SK-MEL-5 (cell line): ENCODE data around the gene PGBD5. TPM values are rescaled to one million over a fixed set of nuclear protein-coding genes. Genes with fewer than 3 reads are reported as not detected.
A peak's percentile ranks its signal among the peaks of the same experiment; 100 is the strongest.
"Not testable (repeated sequence)": the region's sequence is repeated elsewhere in the genome, so short reads cannot be mapped to it uniquely, and the experiment has no call there.

Experiments used
- DNase-seq: peaks from one replicate; pipeline ENCODE4 v3.0.0-alpha.2; 2016; ENCODE audit warnings: low read depth, low spot score
- in situ Hi-C: cut with HindIII; loops from 2 replicates; pipeline ENCODE4 v1.10.0; 2016; ENCODE audit warnings: low sequenced_read_pairs, high pct_unique_total_duplicates, low pct_unique_long_range_greater_than_20kb
- polyA plus RNA-seq, 2 experiments: library from polyadenylated mRNA; depleted of rRNA; stranded (reverse); fragments of >200 nt; gene quantifications; 2 replicates each; pipeline ENCODE4 v1.2.3, GENCODE V29; 2015
- total RNA-seq: library from RNA; depleted of rRNA; stranded (reverse); fragments of >200 nt; shearing (Covaris generic); gene quantifications from 2 replicates; pipeline ENCODE4 v1.2.3, GENCODE V29; 2014; rRNA removed

PGBD5 gene, protein sequence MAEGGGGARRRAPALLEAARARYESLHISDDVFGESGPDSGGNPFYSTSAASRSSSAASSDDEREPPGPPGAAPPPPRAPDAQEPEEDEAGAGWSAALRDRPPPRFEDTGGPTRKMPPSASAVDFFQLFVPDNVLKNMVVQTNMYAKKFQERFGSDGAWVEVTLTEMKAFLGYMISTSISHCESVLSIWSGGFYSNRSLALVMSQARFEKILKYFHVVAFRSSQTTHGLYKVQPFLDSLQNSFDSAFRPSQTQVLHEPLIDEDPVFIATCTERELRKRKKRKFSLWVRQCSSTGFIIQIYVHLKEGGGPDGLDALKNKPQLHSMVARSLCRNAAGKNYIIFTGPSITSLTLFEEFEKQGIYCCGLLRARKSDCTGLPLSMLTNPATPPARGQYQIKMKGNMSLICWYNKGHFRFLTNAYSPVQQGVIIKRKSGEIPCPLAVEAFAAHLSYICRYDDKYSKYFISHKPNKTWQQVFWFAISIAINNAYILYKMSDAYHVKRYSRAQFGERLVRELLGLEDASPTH
- 0.61 and 0.80 TPM in 2 replicates for total RNA-seq
- 0.98 and 3.2 TPM in 2 replicates for polyA plus RNA-seq (2015; cell fraction: cytosol; rRNA removed)
- polyA plus RNA-seq (2015; cell fraction: nucleus; rRNA removed), result 0.20 and 0.43 TPM in 2 replicates

DNA sequence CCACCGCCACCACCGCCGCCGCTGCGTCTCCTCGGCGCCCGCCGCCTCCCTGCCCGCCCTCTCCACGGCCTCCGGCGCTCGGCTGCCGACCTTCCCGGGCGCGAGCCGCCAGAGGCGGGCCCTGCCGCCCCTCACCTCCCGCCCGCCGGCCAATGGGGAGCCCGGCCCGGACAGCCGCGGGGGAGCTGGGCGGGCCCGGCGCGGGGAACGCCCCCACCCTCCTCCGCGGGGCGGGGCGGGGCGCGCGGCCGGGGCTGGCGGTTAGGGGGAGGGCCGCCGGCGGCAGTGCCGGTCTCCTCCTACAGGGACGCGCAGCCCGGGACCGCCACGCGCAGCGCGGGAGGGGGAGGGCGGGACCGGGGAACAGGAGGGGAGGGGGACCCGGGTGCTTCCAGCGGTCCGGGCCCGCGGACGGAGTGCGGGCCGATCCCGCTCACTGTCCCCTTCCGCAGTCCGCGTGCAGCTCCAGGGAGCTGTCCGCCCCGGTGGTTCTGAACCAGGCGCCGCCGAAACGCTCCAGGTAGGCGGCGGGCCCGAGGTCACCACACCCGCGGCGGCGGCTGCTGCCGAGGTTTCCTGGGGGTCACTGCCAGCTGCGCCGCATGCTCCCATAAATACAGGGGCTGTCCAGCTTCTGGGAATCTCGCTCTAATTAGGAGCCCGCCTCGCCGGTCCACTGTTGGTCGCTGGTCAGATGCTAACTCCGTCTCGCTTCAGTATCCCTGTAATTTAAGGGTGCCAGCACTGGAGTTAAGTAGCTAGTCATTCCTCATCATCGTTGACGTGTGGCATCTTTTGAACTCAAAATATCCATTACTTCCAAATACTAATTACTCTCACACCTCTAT, at the start of gene PGBD5:
Gene PGBD5, minus strand, starts transcription at position 87 of the 848 bp plus-strand sequence. CDS start 404 bp downstream, outside the sequence.
- peak; percentile 53 for DNase-seq
- in situ Hi-C loops, result no loop called here

DNA sequence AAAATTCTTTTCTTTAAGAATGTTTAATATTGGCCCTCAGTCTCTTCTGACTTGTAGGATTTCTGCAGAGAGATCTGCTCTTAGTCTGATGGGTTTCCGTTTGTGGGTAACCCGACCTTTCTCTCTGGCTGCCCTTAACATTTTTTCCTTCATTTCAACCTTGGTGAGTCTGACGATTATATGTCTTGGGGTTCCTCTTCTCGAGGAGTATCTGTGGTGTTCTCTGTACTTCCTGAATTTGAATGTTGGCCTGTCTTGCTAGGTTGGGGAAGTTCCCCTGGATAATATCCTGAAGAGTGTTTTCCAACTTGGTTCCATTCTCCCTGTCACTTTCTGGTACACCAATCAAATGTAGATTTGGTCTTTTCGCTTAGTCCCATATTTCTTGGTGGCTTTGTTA, 48.8 kb upstream of the PGBD5 start:
- in situ Hi-C loops, DNase-seq: not testable (repeated sequence)

GRCh38 chr1:230470750-230471149, 44.6 kb upstream of the PGBD5 start:
- DNase-seq, in situ Hi-C loops: not testable (repeated sequence)

DNA sequence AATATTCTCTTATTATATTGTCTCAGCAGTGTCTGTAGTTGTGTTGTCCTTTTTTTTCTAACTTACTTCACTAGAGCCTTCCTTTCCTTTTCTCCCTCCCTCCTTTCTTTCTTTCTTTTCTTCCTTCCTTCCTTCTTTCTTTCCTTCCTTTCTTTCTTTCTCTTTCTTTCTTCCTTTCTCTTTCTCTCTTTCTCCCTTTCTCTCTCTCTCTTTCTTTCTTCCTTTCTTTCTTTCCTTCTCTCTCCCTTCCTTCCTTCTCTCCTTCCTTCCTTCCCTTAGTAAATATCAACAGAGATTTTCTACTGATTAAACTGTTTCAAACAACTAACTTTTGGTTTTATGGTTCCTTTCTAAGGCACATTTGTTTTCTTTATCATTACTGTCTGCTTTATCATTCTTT, 43.1 kb upstream of the PGBD5 start:
- in situ Hi-C loops, result no loop called here
- DNase-seq, result no peak

GRCh38 chr1:230465691-230466090, 39.6 kb upstream of the PGBD5 start:
- in situ Hi-C loops, result no loop called here
- DNase-seq, result no peak

DNA sequence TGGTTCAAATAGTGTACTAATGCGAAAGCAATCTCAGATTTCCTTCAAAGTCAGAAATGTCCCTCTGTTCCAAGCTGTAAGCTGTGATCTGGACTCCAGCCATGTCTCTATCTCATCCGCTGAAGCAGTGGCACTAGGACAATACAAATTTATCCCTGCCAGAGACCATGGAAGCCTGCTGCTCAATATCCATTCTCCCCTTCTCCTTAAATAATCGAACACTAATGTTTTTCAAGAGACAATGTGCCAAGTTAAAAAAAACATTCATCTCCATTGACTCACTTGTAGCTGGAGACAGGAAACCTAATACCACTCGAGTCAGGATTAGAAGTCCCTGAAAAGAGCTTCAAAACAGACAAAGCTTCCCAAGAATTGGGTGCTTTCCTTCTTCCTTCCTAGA, 38.5 kb upstream of the PGBD5 start:
- in situ Hi-C loops, result no loop called here
- DNase-seq, result no peak

- in situ Hi-C loops, result no loop called here
- DNase-seq, result no peak
Observed at GRCh38 chr1:230463760-230464159, 37.6 kb upstream of the PGBD5 start.

GRCh38 chr1:230463326-230463725, 37.2 kb upstream of the PGBD5 start:
- in situ Hi-C loops, result no loop called here
- DNase-seq, result no peak

DNA sequence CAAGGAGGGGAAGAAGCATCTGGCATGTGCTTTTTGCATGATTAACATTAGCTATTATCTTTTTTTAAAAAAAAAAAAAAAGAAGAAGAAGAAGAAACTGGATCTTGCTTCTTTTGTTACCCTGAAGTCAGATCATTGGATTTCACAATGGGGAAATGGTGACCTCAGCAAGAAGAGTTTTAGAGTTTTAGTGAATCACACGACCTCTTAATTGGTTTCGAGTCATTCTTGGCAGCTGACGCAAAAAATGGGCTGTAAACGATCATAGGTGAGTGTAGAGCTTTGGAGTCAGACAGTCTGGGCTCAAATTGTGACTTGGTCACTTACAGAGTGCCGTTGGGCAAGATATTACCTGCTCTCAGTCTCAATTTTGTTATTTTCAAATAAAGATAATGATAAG, 33.3 kb upstream of the PGBD5 start:
- DNase-seq, result no peak
- in situ Hi-C loops, result no loop called here

GRCh38 chr1:230458509-230458908, 32.4 kb upstream of the PGBD5 start:
- peak; percentile 20 for DNase-seq
- in situ Hi-C loops, result no loop called here

GRCh38 chr1:230456478-230456877, 30.3 kb upstream of the PGBD5 start:
- DNase-seq, result no peak
- in situ Hi-C loops, result no loop called here

DNA sequence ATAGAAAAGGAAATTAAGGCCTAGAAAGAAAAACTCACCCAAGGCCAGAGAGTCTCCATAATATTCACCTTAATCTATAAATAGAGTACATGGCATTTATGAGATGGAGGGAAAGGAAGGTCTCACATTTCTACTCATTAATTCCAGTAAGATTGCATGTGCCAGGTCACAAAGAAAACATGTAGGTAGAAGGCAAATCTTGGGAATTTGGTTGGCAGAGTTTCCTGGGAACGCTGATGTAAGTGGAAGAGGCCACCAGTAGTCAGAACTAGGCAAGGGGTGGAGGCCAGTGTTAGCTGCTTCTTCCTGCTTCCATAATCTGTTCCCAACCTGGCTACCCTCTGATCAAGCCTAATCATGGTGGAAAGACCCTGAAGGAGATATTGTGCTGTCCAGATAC, 29.2 kb upstream of the PGBD5 start:
- DNase-seq, result no peak

DNA sequence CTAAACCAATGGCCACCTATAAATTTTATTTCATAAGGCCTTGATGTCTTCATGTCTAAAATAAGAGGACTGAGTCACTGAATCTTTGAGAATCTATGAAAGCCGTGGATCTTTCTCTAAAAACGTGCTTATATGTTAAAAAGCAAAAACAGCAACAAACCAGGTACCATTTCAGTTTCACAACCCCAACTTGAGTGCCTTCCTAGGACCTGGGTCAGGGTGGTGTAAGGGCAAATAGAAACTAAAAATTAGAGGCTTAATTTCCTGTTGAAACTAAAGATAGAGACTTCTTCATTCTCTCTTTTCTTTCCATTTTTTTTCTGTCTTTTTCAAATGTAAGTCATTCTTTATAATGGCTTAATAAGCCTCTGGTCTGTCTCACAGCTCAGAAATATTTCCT, 27.2 kb upstream of the PGBD5 start:
- in situ Hi-C loops, result no loop called here
- no peak for DNase-seq

More for the DNA sequence above, 29.2 kb upstream of the PGBD5 start:
- in situ Hi-C loops, result no loop called here

DNA sequence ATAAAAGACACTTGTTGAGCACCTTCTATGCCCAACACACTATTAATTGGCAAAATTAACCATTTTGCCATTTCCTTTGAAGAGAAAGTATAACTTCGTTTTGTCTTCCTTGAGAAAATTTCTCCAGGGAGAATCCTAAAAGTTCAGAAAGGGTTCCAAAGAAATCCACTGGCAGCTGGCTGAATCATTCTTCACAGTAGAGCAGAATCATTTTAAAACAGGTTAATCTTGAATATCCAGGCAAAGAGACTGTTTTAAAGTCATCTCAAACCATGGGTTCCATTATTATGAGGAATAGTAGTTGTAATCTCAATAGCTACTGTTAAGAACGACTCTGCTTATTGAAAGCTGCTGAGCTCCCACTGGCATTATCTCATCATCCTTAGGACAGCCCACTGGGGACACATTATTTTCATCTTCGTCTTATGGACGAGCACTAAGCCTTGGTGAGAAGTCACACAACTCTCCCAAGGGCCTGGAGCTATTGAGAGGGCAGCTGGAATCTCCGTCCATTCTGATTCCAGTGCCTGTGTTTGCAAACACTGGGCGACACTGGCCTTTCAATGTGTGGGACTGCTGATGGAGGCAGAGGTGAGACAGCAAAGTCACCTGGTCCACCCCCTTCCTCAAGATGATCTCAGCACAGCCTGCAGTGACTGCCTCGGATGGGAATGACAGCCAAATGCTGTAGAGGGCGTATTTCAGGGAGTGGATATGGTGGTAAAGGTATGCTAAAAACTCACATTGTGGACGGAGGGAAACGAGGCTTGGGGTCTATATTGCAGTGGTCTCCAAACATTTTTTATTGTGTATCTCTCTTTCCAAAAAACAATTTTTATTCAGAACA, 15.3 kb upstream of the PGBD5 start:
- peak; percentile 5 for DNase-seq
- in situ Hi-C loops, result no loop called here

DNA sequence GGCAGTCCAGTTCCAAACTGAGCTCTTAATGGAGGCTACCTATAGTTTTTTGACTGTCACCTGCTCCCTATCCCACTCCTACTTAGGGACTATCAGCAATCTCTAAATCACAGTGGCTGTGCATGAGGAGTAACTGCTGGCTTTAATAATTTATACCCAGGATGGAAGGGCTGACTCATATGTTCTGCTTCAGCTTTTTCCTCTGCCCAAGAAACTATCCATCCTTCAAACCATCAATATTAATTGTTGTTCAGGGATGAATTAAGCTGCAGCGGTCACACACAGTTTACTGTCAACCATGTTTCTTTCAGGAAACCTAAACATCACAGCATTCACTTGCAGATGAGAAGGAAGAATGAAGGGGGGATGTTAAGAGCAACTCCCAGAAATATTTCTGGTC, 9.0 kb upstream of the PGBD5 start:
- no peak for DNase-seq
- in situ Hi-C loops, result no loop called here

DNA sequence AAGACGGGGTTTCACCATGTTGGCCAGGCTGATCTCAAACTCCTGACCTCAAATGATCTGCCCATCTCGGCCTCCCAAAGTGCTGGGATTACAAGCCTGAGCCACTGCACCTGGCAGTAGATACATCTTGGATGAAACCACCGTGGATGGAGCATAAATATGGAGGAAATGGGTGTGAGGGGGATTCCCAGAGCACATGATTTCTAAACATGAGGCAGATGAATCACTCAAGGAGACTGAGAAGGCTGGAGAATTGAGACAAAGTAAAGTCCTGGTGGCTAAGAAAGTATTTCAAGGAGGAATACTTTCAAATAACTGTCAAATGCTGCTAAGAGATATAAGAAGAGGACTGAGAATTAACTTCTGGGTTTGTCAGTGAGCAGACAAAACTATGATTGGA, 5.4 kb upstream of the PGBD5 start:
- in situ Hi-C loops, result no loop called here
- DNase-seq, result no peak

DNA sequence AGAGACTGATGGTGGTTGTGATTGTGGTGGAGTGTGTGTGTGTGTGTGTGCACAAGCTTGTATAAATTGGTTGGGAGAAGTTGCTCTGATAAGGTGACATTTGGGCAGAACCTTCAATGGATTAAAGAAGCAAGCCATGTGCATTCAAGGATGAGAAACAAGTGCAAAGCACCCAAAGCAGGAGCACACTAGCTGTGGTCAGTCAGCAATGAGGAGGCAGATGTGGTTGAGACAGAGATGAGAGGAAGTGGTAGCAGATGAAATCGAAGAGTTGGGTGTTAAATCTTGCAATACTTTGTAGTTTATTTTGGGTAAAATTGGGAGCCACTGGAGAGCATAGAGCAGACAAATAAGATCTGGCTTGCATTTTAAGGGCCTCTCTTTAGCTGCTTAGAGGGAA, 4.4 kb upstream of the PGBD5 start:
- in situ Hi-C loops, result no loop called here
- DNase-seq, result no peak
